ENCODE measurements around the gene DEFB131B. TPM values are rescaled to one million over a fixed set of nuclear protein-coding genes. Genes with fewer than 3 reads are reported as not detected.
"Not testable (repeated sequence)": the region's sequence is repeated elsewhere in the genome, so short reads cannot be mapped to it uniquely, and the experiment has no call there.

Gene DEFB131B
- total RNA-seq, 1 donor from 2014 or later, result not detected

DNA sequence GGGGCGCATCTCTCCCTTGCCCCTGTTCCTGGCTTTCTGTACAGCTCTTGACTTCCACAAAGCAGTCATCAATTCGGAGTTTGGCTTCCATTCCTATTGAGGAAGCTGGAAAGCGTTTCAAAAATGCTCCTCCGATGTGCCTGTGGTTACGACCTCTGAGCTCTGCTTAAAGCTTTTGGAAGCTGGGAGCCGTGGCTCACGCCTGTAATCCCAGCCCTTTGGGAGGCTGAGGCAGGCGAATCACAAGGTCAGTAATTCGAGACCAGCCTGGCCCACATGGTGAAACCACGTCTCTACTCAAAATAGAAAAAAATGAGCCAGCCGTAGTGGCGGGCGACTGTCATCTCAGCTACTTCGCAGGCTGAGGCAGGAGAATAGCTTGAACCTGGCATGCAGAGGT lies 22.9 kb downstream of the DEFB131B start:
- intact Hi-C loops (cut with micrococcal nuclease); DNase-seq; ATAC-seq: not testable (repeated sequence)

DNA sequence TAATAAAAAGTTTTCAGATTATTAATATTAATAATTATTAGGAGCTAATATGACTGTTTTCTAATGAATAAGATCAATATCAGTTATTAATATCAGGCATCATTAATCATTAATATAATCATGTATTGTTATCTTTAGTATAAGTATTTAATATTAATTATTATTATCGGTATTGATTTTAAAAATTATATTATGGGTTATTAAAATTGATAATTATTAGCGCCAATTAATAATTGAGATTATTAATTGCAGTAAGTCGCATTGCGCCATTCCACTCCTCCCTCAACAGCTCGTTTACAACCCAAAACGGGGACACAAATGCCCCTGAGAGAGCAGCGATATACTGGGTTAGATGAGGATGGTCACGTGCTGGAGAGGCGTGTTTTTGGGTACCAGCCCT lies 30.0 kb downstream of the DEFB131B start:
- intact Hi-C loops (cut with micrococcal nuclease), result no loop called here
- ATAC-seq (no peak), DNase-seq (no peak)

DNA sequence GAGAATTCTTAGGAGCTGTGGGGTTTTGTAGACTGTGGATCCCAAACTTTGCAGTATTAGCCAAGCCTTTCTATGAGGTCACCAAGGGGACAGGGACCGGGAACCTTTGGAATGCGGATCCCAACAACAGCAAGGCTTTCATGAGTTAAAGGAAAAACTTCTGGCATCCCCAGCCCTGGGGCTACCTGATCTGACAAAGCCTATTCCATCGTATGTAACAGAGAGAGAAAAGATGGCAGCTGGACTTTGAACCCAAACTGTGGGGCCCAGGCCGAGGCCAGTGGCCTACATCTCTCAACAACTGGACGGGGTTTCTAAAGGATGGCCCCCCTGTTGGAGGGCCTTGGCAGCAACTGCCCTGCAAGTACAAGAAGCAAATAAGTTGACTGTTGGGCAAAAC lies 32.5 kb downstream of the DEFB131B start:
- intact Hi-C loops (cut with micrococcal nuclease); DNase-seq; ATAC-seq: not testable (repeated sequence)

DNA sequence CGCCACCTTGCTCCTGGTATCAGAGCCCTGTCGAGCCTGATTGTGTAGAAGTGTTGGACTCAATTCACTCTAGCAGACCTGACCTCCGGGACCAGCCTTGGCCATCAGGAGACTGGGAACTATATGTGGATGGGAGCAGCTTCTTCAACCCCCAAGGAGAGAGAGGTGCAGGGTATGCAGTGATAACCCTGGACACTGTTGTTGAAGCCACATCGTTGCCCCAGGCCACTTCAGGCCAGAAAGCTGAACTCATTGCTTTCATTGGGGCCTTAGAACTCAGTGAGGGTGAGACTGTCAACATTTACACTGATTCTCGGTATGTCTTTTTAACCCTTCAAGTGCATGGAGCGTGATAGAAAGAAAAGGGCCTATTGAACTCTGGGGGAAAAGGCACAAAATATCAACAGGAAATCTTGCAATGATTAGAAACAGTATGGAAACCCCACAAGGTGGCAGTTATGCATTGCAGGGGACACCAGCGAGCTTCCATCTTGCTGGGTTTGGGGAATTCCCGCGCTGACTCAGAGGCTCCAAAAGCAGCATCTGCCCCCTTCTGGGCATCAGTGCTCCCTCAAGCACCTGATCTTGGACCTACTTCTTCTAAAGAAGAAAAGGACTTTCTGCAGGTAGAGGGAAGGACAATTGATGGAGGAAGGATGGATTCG lies 33.2 kb downstream of the DEFB131B start:
- intact Hi-C loops (cut with micrococcal nuclease), result not testable (repeated sequence)

GRCh38 chr11:71911986-71912340 lies 33.7 kb downstream of the DEFB131B start:
- ATAC-seq; DNase-seq; intact Hi-C loops (cut with micrococcal nuclease): not testable (repeated sequence)

More for the DNA sequence above, 33.2 kb downstream of the DEFB131B start:
- ATAC-seq, DNase-seq: not testable (repeated sequence)

GRCh38 chr11:71913756-71914526 lies 35.7 kb downstream of the DEFB131B start:
- DNase-seq (no peak), ATAC-seq (no peak)
- intact Hi-C loops (cut with micrococcal nuclease), result no loop called here

GRCh38 chr11:71914617-71915189 lies 36.5 kb downstream of the DEFB131B start:
- intact Hi-C loops (cut with micrococcal nuclease), result no loop called here
- no peak for ATAC-seq
- DNase-seq, result no peak

- DNase-seq, result no peak
- intact Hi-C loops (cut with micrococcal nuclease), result no loop called here
- ATAC-seq, result no peak
Measured at GRCh38 chr11:71917646-71918140, 39.4 kb downstream of the DEFB131B start.

DNA sequence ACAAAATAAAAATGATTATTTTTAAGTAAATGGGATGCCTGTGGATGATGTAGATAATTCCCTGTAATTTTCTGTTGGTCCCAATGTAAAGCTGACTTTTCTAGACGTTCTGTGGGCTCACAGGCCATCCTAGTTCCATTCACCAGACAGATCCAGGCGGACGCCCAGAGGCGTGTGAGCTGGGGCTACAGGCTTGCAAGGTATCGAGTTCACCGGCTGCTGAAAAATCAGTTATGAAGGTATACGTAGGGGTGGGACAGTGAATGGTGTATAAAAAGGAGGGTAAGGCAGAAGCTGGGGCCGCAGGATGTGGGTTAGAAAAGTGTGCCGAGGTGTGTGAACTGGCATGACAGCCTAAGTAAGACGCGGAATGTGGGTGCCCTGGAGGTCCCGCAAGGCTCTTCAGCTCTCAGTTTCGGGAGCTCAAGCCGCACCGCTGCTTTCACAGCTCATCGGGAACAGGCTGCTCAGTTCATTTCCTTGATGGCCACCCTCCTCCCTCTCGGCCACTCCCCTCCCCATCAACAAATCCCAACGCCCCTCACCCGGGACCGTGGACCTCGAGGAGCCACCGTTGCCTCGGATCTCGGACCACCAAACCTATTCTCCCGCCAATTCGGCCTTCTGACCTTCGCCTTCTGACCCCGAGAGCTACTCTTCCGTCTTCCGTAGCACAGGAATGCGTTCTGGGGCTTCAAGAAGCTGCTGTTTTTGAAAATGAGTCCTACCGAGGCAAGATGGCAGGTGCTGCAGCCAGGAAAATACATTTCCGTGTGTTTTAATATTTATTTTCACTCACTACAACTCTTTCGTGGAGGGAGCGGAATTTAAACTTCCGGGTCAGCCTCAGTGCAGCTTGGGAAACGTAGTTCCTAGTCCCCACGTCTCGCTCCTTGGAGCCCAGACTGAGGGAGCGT lies 49.8 kb downstream of the DEFB131B start, which contains the start of gene XNDC1N:
Gene XNDC1N, minus strand, starts transcription at position 775 of the 917 bp plus-strand sequence. CDS start 5,241 bp downstream, outside the sequence.
- ATAC-seq, result peak; percentile 94
- intact Hi-C loops (cut with micrococcal nuclease), result no loop called here
- DNase-seq, result peak; percentile 55

DNA sequence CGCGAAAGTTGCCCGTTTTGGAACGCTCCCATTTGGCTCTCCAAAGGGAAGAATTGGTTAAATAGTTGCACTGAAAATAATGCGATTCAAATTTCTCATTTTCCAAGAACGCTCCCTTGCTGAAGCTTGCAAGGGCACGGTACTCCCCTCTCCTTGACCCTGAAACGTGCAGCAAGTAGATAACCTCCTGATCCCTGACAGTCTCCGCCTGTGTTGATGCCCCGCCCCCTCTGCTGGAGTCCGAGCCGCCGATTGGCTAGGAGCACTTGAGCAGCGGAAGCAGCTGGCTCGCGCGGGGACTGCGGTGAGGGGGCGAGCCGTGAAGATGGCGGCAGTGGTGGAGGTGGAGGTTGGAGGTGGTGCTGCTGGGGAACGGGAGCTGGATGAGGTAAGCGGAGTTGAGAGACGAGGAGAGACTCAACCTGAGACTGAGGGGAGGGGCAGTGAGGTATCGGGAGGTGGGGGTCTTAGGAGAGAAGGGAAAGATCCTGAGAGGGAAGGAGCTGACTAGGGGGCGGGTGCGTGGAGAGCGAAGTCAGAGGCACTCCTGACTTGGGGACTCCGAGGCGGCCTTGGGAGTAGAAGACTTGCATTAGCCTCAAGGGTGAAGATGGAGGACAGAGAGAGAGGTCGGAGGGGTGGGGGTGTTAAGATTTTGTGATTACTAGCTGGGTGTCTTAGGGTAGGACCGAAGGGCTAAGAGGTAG lies 50.6 kb downstream of the DEFB131B start, which contains the start of gene RNF121:
Gene RNF121, plus strand, starts transcription at position 310 of the 707 bp plus-strand sequence. Its CDS starts 16 bp downstream, at position 326.
- ATAC-seq, result peak; percentile 99
- DNase-seq, result peak; percentile 98
- intact Hi-C loops (cut with micrococcal nuclease), result no loop called here

- intact Hi-C loops (cut with micrococcal nuclease), result no loop called here
- no peak for DNase-seq
- no peak for ATAC-seq
Measured at GRCh38 chr11:71929491-71929890, 51.2 kb downstream of the DEFB131B start.

DNA sequence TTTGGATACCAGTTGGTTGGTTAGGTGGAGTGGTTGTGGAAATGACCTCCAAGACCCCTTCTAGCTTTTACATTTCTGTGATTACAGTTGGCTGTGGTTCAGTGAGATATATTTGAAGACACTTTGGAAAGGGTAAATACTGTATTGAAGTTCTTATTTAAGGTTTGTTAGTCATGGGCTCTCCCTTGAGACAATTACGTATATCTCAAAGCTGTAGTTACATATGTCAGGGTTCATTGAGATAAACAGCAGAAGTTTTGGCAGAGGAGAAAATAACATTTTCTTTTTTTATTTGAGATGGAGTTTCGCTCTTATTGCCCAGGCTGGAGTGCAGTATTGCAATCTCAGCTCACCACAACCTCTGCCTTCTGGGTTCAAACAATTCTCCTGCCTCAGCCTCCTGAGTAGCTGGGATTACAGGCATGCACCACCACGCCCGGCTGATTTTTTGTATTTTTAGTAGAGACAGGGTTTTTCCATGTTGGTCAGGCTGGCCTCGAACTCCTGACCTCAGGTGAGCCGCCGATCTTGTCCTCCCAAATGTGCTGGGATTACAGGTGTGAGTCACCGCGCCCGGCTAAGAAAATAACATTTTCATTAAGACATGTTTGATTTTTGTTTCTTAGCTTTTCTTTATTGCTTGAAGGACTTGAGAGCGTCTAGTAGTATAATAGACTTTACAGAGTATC lies 52.4 kb downstream of the DEFB131B start:
- no peak for ATAC-seq
- DNase-seq, result no peak
- intact Hi-C loops (cut with micrococcal nuclease), result no loop called here

GRCh38 chr11:71931245-71931602 lies 53.0 kb downstream of the DEFB131B start:
- no peak for ATAC-seq
- intact Hi-C loops (cut with micrococcal nuclease), result no loop called here
- no peak for DNase-seq

- DNase-seq (no peak), ATAC-seq (no peak)
- intact Hi-C loops (cut with micrococcal nuclease), result no loop called here
Measured at GRCh38 chr11:71933141-71933933, 55.1 kb downstream of the DEFB131B start.
